OCI-LY7 (cell line): Measurements from ENCODE around the gene MPRIP. TPM values are rescaled to one million over a fixed set of nuclear protein-coding genes. Genes with fewer than 3 reads are reported as not detected.

ENCODE experiments used
- BruUV-seq: library from RNA; stranded (reverse); fragments of 400-500 nt; replicated peaks from 2 replicates; lab custom pipeline; 2021; lab: Mats Ljungman, UMichigan
- CTCF ChIA-PET: fragments of 300-600 bp; sonication (Branson Sonifier 250); formaldehyde crosslinking; loops from one replicate; lab custom pipeline; 2022; ENCODE audit warnings: antibody characterized with exemption; ENCODE audit not compliant: unreplicated experiment; lab: Charles Lee
- POLR2A ChIA-PET: fragments of 300-600 bp; sonication (Branson Sonifier 250); formaldehyde crosslinking; loops from one replicate; lab custom pipeline; 2022; ENCODE audit warnings: antibody characterized with exemption; lab: Charles Lee
- DNase-seq: peaks from one replicate; pipeline ENCODE4 v3.0.0-alpha.2; 2015; ENCODE audit warnings: low spot score
- H2AFZ ChIP-seq: fragments of 200-600 bp; sonication (generic), shearing (Covaris generic); 2 replicates; pipeline ENCODE4 v1.6.1; 2014; ENCODE audit warnings: mild to moderate bottlenecking, antibody characterized with exemption, low read length, moderate library complexity
- H3K27ac ChIP-seq: fragments of 200-600 bp; sonication (generic); 2 replicates; pipeline ENCODE4 v1.5.1; 2014; ENCODE audit warnings: mixed run types, low read depth, mild to moderate bottlenecking, moderate library complexity, low read length, inconsistent platforms; ENCODE audit not compliant: poor library complexity, severe bottlenecking
- H3K36me3 ChIP-seq: fragments of 200-600 bp; sonication (generic); 2 replicates; pipeline ENCODE4 v1.6.1; 2014; ENCODE audit warnings: mild to moderate bottlenecking, antibody characterized with exemption, low read length, moderate library complexity, mixed read lengths; ENCODE audit not compliant: insufficient read depth
- H3K4me1 ChIP-seq: fragments of 200-600 bp; sonication (generic); 2 replicates; pipeline ENCODE4 v1.5.1; 2014; ENCODE audit warnings: mild to moderate bottlenecking, low read length; ENCODE audit not compliant: insufficient read depth, poor library complexity, severe bottlenecking
- H3K4me2 ChIP-seq: fragments of 200-600 bp; sonication (generic); 2 replicates; pipeline ENCODE4 v1.6.1; 2014; ENCODE audit warnings: mild to moderate bottlenecking, low read length
- H3K4me3 ChIP-seq: fragments of 200-600 bp; sonication (generic); 2 replicates; pipeline ENCODE4 v1.5.1; 2014; ENCODE audit warnings: mild to moderate bottlenecking, low read depth, low read length; ENCODE audit not compliant: poor library complexity, severe bottlenecking
- H3K79me2 ChIP-seq: fragments of 200-600 bp; sonication (generic); 2 replicates; pipeline ENCODE4 v1.6.1; 2016; ENCODE audit warnings: low read depth, mild to moderate bottlenecking, low read length, moderate library complexity, mixed read lengths; ENCODE audit not compliant: insufficient read depth
- H3K9me2 ChIP-seq: fragments of 200-600 bp; sonication (generic); 2 replicates; pipeline ENCODE4 v1.6.1; 2016; ENCODE audit warnings: mild to moderate bottlenecking, low read length, mixed read lengths; ENCODE audit not compliant: insufficient read depth
- H3K9me3 ChIP-seq: fragments of 200-600 bp; sonication (generic); 2 replicates; pipeline ENCODE4 v1.6.1; 2014; ENCODE audit warnings: mild to moderate bottlenecking, mixed run types, low read length, mixed read lengths
- H4K20me1 ChIP-seq: fragments of 200-600 bp; sonication (generic); 2 replicates; pipeline ENCODE4 v1.6.1; 2014; ENCODE audit warnings: mild to moderate bottlenecking, antibody characterized with exemption, low read length, moderate library complexity, mixed read lengths; ENCODE audit not compliant: insufficient read depth
- CTCF ChIP-seq: fragments of 200-600 bp; sonication (generic); conservative IDR thresholded peaks from 2 replicates; pipeline ENCODE4 v1.5.1; 2014; ENCODE audit warnings: mild to moderate bottlenecking, antibody characterized with exemption, low read length, moderate library complexity, mixed read lengths
- EZH2phosphoT487 ChIP-seq: fragments of 200-600 bp; sonication (generic); IDR thresholded peaks from 2 replicates; pipeline ENCODE4 v1.6.1; 2018; ENCODE audit warnings: low read depth, borderline replicate concordance, mild to moderate bottlenecking, mixed run types, antibody characterized with exemption, low read length, moderate library complexity, mixed read lengths
- intact Hi-C: fragments of 100-400 bp; cut with micrococcal nuclease; formaldehyde crosslinking; loops from one replicate; pipeline ENCODE4 v1.10.0; 2022; ENCODE audit not compliant: unreplicated experiment
- total RNA-seq, 2 experiments: library from RNA; depleted of rRNA in 1 of 2; stranded (reverse); fragments of >200 nt in 1 of 2; shearing (Covaris generic) in 1 of 2; gene quantifications; 2 replicates each; pipeline ENCODE4 v1.2.3, GENCODE V29; 2014 to 2022

The MPRIP gene
- total RNA-seq, 2 experiments from 2014 or later, result 73.3 to 109 TPM

GRCh38 chr17:17073581-17074403 lies 31.5 kb downstream of the MPRIP start:
- Histone ChIP-seq H3K4me3 (no peak overlapping the region), H4K20me1 (no peaks in the 10 kb centered on the region; the same call in 1 of the 2 replicates), H3K9me3 (no peaks in the 10 kb centered on the region), H3K4me2 (no peak overlapping the region), H3K9me2 (no peaks in the 10 kb centered on the region), H2AFZ (no peak overlapping the region), H3K79me2 (peaks cover 4% of the 10 kb centered on the region; the same call in 1 of the 2 replicates), H3K36me3 (peaks cover 7% of the 10 kb centered on the region; the same call in 1 of the 2 replicates), H3K4me1 (no peaks in the 10 kb centered on the region), H3K27ac (no peak overlapping the region)
- no TSS peak for BruUV-seq
- intact Hi-C loops, result no loop called here
- no peak for TF ChIP-seq CTCF
- TF ChIP-seq EZH2phosphoT487, result no peak
- CTCF ChIA-PET, result no interaction called here
- POLR2A ChIA-PET, result interaction anchor here (1.7 kb wide), 1 partner anchor 19 kb away, joined by 3 read pairs; no protein-coding TSS in a partner anchor
- no peak for DNase-seq

GRCh38 chr17:17075125-17075781 lies 33.0 kb downstream of the MPRIP start:
- Histone ChIP-seq H3K4me3 (no peak overlapping the region), H3K27ac (no peak overlapping the region), H3K9me2 (no peaks in the 10 kb centered on the region), H3K79me2 (no peaks in the 10 kb centered on the region), H2AFZ (no peak overlapping the region), H4K20me1 (no peaks in the 10 kb centered on the region; the same call in 1 of the 2 replicates), H3K4me2 (no peak overlapping the region), H3K9me3 (no peaks in the 10 kb centered on the region), H3K36me3 (peaks cover 7% of the 10 kb centered on the region; the same call in 1 of the 2 replicates), H3K4me1 (no peaks in the 10 kb centered on the region)
- intact Hi-C loops, result no loop called here
- TF ChIP-seq EZH2phosphoT487 (no peak), CTCF (no peak)
- POLR2A ChIA-PET, result interaction anchor here (1.7 kb wide), 1 partner anchor 20 kb away, joined by 3 read pairs; no protein-coding TSS in a partner anchor
- CTCF ChIA-PET, result no interaction called here
- no peak for DNase-seq
- BruUV-seq, result no TSS peak
